Measurements from ENCODE around the gene DGKZ.

Gene DGKZ

GRCh38 chr11:46404476-46405017 lies 57.3 kb downstream of the DGKZ start:
- DNase-seq = no peak

- DNase-seq = no peak
These were observed 60.4 kb downstream of the DGKZ start for GRCh38 chr11:46407635-46408034.

- no peak for DNase-seq
These were observed 61.2 kb downstream of the DGKZ start for GRCh38 chr11:46408407-46408986.

GRCh38 chr11:46410021-46410420 lies 62.8 kb downstream of the DGKZ start:
- DNase-seq = no peak

GRCh38 chr11:46413760-46414465 lies 66.7 kb downstream of the DGKZ start:
- DNase-seq = no peak

GRCh38 chr11:46414466-46414796 lies 67.2 kb downstream of the DGKZ start:
- no peak for DNase-seq

- no peak for DNase-seq
These were observed 67.6 kb downstream of the DGKZ start for GRCh38 chr11:46414879-46415278.

GRCh38 chr11:46417711-46418110 lies 70.4 kb downstream of the DGKZ start:
- no peak for DNase-seq

GRCh38 chr11:46418751-46419150 lies 71.5 kb downstream of the DGKZ start:
- no peak for DNase-seq

- DNase-seq = no peak
These were observed 73.2 kb downstream of the DGKZ start for GRCh38 chr11:46420513-46420912.

- no peak for DNase-seq
These were observed 74.1 kb downstream of the DGKZ start for GRCh38 chr11:46421257-46421880.

- no peak for DNase-seq
These were observed 75.3 kb downstream of the DGKZ start for GRCh38 chr11:46422588-46422987.

GRCh38 chr11:46426233-46426991 lies 79.1 kb downstream of the DGKZ start:
- no peak for DNase-seq

- DNase-seq = no peak
These were observed 80.1 kb downstream of the DGKZ start for GRCh38 chr11:46427364-46427763.

GRCh38 chr11:46429717-46430116 lies 82.5 kb downstream of the DGKZ start:
- no peak for DNase-seq

All from stimulated activated CD8-positive, alpha-beta memory T cell treated with anti-CD3 and anti-CD28 coated beads, Interleukin-4, amount 100 ng/mL, for 48 hours (primary cell).